NCI-H2196 treated with DMSO at 0.1 percent for 48 hours (cell line): Measurements from ENCODE around the gene TUBA4B.
"Not testable (repeated sequence)": the region's sequence is repeated elsewhere in the genome, so short reads cannot be mapped to it uniquely, and the experiment has no call there.

Experiments used
- DNase-seq: peaks from one replicate; lab custom pipeline; 2025; ENCODE audit not compliant: unreplicated experiment; lab: John Stamatoyannopoulos, UW

TUBA4B gene

GRCh38 chr2:219273937-219274336 lies 20.9 kb downstream of the TUBA4B start:
- DNase-seq: no peak

- no peak for DNase-seq
These were observed 21.4 kb downstream of the TUBA4B start for GRCh38 chr2:219274361-219274921.

GRCh38 chr2:219277703-219278654 lies 24.9 kb downstream of the TUBA4B start:
- DNase-seq: peak; percentile 86

- no peak for DNase-seq
These were observed 25.7 kb downstream of the TUBA4B start for GRCh38 chr2:219278655-219279150.

- DNase-seq: peak; percentile 96
These were observed 26.3 kb downstream of the TUBA4B start, which contains the start of gene DNAJB2 for GRCh38 chr2:219279151-219279915. TSS of gene DNAJB2 (plus strand) at chr2:219279366. CDS start at chr2:219279834, 468 bp downstream.

- DNase-seq: no peak
These were observed 27.0 kb downstream of the TUBA4B start for GRCh38 chr2:219279916-219280516.

GRCh38 chr2:219280651-219281050 lies 27.6 kb downstream of the TUBA4B start:
- DNase-seq: no peak

- DNase-seq: no peak
These were observed 28.5 kb downstream of the TUBA4B start for GRCh38 chr2:219281588-219281987.

GRCh38 chr2:219282375-219282774 lies 29.3 kb downstream of the TUBA4B start:
- no peak for DNase-seq

GRCh38 chr2:219282943-219283581 lies 30.0 kb downstream of the TUBA4B start:
- no peak for DNase-seq

GRCh38 chr2:219284501-219285372 lies 31.7 kb downstream of the TUBA4B start:
- no peak for DNase-seq

- DNase-seq: no peak
These were observed 32.3 kb downstream of the TUBA4B start for GRCh38 chr2:219285373-219285735.

- DNase-seq: no peak
These were observed 32.9 kb downstream of the TUBA4B start for GRCh38 chr2:219285894-219286425.

GRCh38 chr2:219286436-219287115 lies 33.5 kb downstream of the TUBA4B start:
- DNase-seq: no peak

- DNase-seq: not testable (repeated sequence)
These were observed 34.0 kb downstream of the TUBA4B start for GRCh38 chr2:219287116-219287440.

- DNase-seq: no peak
These were observed 34.7 kb downstream of the TUBA4B start for GRCh38 chr2:219287580-219288265.

- no peak for DNase-seq
These were observed 36.1 kb downstream of the TUBA4B start for GRCh38 chr2:219289195-219289536.
